ENCODE measurements around the gene BCAS3.

The BCAS3 gene

GRCh38 chr17:61175298-61176142, 497.9 kb downstream of the BCAS3 start:
- no peak for DNase-seq

DNA sequence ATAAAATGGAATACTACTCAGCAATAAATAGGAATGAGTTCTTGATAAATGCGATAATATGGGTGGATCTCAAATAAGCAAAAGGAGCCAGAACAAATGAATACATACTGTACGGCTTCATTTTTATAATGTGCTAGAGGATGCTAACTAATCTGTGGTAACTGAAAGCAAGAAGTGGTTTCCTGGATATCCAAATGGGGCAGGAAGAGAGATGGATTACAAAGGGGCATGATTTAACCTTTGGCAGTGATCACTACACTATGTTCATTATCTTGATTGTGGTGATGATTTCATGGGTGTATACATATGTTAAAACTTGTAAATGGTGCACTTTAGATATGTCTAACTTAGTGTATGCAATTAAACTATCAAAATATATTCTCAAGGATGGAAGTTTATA, 499.7 kb downstream of the BCAS3 start:
- no peak for DNase-seq

DNA sequence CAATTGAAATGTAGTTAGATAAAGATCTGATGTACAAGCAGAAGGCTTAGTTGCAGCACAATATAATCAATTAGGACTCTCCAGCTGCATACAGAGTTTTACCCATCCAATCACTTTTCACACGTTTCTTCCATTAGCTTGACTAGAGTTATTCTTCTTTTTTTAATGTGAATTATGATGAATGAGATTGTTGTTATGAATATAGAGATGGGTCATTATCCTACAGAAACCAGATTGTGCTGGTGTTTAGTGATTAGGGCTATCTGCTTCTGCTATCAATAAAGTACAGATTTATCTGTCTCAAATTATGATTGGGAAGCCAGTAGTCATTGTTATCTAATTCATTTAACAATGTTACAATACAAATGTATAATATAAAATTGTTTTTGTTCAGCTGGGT, 500.6 kb downstream of the BCAS3 start:
- no peak for DNase-seq

GRCh38 chr17:61179380-61179806, 501.7 kb downstream of the BCAS3 start:
- DNase-seq, result no peak

- DNase-seq, result no peak
Observed at GRCh38 chr17:61183793-61184192, 506.1 kb downstream of the BCAS3 start.

- no peak for DNase-seq
Observed at GRCh38 chr17:61185385-61185784, 507.7 kb downstream of the BCAS3 start.

DNA sequence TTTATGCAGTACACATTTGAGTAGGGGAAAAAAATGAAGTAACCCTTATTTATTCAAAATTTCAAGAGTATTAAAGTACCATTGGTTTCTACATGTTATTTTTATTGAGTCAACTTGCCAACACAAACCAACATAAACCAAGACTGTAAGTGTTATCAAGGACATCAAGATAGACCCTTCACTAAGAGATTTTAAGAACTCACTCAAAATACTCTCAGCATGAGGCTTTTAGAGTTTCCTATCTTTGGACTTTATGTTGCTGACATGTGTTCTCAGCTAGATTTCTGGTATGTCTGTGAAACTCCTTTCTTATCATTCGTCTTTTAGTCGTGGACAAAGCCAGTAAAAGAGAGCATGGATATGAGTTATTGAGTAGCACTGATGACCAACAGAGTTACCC, 509.4 kb downstream of the BCAS3 start:
- no peak for DNase-seq

DNA sequence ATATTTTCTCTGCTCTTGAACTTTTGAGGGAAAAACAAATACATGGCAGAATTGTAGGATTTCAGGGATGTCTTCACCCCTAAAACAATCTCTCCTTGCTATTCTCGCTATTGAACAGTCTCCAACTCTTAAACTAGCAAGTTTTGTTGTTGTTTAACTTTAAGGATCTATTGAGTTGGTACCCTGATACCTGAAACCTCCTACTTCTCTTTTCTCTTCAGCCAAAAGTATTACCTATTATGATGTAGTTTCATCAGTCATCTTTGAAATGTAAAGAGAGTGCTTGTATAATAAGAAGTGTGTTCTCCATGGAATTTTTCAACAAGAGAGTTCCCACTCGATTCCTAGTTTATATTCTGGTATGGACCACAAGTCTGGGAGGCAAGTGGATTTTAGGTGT, 510.4 kb downstream of the BCAS3 start:
- DNase-seq, result no peak

GRCh38 chr17:61189968-61190367, 512.3 kb downstream of the BCAS3 start:
- no peak for DNase-seq

GRCh38 chr17:61196302-61196704, 518.7 kb downstream of the BCAS3 start:
- no peak for DNase-seq

DNA sequence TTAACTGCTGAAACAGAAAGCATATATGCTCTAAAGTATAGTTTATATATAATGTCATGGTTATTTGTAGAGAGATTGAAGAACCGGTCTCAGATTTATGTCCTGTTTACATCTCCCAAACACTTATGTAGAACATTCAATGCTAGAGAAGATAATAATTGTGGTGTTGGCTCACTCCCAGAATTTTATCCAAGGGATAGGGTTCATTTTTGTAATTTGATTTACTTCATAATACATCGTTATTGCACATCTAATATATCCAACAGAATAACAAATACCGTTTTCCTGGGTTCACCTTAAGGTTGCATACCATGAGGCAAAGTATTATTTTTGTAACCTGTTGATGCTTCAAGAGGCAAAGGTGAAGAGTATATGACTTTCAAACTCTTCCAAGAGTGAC, 519.1 kb downstream of the BCAS3 start:
- no peak for DNase-seq

GRCh38 chr17:61199431-61200338, 522.0 kb downstream of the BCAS3 start:
- no peak for DNase-seq

DNA sequence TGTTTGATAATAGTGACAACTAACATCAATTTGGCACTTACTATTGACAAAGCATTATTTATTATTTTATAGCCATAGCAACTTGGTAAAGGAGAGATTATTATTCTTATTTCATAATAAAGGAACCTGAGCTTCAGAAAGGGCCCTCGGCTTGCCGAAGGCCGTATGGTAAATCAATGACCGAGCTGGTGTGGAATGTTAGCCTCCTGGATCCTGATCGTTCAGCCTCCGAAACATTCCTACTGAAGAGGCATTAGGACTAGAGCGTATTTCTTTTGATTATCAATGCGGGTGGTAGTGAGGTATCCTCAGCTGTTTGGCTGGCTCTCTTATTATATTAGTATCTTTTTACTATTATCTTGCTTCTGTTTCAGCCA, 522.7 kb downstream of the BCAS3 start:
- no peak for DNase-seq

DNA sequence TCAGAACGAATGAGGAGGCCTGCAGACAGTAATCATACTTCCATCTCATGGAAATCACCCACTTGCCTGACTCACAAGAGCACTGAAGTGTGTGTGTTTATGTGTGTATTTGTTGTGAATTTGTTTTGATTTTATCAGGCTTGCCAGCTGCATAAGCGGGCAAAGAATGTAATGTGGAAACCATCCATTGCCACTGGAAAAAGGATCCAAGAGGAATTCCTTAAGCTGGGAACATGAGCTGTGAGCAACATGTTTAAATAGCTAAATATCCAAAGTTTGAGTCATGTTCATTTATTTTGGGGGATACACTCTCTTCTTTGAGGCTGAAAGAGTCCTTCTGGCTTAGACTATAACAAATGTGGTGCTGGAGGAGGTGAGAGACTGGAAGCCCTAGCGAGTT, 523.6 kb downstream of the BCAS3 start:
- no peak for DNase-seq

GRCh38 chr17:61202564-61202963, 524.9 kb downstream of the BCAS3 start:
- DNase-seq, result no peak

DNA sequence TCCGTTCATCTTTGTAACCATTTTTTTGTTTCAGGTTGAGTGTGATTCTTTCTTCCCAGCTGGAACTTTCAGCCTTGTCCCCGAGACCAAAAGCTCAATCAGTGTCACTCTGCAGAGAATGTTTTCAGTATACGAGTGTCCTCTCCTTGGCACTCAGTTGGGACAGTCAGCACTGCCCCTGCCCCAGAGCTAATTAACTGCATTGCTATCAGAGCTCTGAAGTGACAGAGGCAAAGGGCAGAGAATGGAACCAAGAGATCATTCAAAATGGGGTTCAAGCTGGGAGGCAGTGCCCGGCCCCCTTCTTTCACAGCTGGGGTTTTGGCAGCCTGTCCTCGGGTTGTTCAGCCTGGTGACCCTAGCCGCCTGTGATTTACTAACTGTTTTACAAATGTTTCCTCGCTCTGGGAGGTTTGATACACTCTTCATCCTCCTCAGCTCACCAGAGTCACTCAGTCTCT, 526.0 kb downstream of the BCAS3 start:
- DNase-seq, result no peak

GRCh38 chr17:61204456-61204855, 526.8 kb downstream of the BCAS3 start:
- DNase-seq, result no peak

DNA sequence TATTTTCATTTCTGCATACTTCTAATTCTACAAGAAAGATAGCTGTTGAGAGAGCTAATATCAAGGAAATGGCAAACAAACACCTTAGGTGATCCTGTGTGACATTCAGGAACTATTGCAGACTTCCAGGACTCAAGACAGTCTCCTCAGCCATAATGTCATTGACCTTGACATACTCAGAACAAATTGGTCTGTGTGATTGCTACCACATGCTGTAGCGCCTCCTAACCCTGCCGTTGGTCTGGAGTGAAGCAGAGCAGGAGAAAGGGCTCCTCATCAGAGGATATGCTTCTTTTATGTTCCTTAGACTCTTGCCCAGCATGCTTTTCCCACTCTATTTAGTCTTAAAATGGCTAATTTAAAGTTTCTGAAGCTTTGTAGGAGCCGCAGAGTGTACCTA, 527.8 kb downstream of the BCAS3 start:
- DNase-seq, result no peak

DNA sequence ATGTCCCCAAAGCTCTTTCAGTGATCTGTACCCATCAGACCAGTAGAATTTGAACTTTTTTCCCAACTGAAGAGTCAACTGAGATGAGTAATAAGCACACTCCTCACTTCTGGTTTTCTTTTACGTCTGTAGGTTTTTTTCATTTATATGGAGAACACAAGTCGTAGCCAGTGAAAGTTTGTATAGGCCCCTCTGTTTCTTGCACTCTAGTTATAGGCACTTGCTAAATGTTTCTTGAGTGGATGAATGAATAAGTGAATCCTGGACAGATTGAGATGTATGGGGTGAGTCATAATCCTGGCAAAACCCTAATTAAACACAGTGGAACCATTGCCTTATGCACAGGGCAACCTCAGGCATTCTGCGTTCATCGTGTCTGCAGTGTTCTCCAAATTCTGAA, 528.3 kb downstream of the BCAS3 start:
- DNase-seq, result no peak

DNA sequence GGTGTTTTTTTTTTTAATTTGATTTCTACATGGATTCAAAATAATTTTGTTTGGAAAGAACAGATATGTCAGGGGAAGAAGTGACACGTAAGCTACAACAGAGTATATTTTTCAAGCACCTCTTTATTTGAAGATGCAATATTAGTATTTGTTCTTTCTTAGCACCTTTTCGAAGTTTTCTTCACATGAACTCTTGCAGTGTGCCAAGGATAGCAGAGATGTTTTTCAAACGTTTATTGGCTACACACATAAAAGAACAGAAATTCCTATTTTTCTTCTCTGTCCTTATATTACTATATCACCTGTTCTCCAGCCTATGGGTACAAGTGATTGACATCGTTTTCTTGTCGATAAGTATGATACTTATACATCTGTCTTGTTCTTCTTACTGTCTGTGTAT, 529.3 kb downstream of the BCAS3 start:
- DNase-seq, result no peak

- DNase-seq, result no peak
Observed at GRCh38 chr17:61208301-61209105, 530.9 kb downstream of the BCAS3 start.

DNA sequence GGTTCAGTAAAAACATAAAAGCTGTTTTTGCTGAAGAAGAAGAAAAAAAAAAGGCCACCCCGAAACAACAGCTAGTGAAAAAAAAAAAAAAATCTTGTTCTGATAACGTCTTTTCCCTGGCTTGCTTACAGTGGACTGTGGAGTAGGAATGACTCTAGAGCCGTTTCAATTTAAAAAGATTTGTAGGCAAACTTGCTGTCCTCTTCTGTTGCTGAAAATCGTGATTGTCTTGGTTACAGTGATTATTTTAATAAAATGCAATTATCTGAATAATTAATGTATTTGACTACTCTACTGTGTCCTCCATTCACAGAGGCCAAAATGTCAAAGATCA, 531.4 kb downstream of the BCAS3 start:
- no peak for DNase-seq

GRCh38 chr17:61209525-61209924, 531.9 kb downstream of the BCAS3 start:
- no peak for DNase-seq

Measured in NCI-H1417 treated with DMSO at 0.1 percent for 48 hours (cell line).